Measurements from ENCODE around the gene TRPM3.

DNA sequence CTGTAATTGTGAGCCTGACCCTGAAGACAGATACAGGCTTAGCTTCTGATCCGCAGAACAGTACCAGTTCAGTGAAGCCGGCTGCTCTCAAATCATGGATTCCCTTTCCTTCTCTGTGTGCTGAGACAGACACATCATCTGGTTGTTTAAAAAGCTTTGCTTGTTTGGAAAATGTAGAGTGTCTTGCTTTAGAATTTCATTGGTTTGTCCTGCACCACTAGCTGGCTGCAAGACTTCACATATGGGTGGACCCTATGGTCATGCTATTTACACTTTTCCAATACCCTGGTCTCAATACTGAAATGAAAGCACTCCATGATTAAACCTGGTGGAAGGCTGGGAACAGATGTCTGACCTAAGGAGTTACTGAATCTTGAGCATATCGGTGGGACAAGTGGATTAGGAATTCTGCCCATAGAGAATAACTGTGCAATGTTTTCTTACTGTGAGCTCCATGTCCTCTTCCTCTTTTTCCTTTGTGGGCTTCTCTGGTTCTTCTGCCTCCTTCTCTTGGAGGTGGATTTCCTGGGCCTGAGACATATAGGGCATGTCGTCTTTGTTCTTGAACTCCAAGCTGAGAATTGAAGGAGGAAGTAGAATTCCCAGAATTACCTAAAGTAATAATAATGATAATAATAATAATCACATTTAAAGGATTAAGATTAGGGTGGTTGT, 505.8 kb downstream of the TRPM3 start:
- TF ChIP-seq, protein P1, sequence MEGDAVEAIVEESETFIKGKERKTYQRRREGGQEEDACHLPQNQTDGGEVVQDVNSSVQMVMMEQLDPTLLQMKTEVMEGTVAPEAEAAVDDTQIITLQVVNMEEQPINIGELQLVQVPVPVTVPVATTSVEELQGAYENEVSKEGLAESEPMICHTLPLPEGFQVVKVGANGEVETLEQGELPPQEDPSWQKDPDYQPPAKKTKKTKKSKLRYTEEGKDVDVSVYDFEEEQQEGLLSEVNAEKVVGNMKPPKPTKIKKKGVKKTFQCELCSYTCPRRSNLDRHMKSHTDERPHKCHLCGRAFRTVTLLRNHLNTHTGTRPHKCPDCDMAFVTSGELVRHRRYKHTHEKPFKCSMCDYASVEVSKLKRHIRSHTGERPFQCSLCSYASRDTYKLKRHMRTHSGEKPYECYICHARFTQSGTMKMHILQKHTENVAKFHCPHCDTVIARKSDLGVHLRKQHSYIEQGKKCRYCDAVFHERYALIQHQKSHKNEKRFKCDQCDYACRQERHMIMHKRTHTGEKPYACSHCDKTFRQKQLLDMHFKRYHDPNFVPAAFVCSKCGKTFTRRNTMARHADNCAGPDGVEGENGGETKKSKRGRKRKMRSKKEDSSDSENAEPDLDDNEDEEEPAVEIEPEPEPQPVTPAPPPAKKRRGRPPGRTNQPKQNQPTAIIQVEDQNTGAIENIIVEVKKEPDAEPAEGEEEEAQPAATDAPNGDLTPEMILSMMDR (IDR thresholded peaks at IDR 0.05): no peak
- no peak for TF ChIP-seq POLR2A (IDR thresholded peaks at IDR 0.05)
